ENCODE results near the gene WDR82.
A peak's percentile ranks its signal among the peaks of the same experiment; 100 is the strongest.

WDR82 gene

GRCh38 chr3:52215351-52215750 is 63.1 kb downstream of the WDR82 start:
- H3K4me3 ChIP-seq (ENCODE audit: low read depth, low read length) = no peak overlapping the region
- DNase-seq (ENCODE audit: low read depth) = no peak

GRCh38 chr3:52213901-52214300 is 64.5 kb downstream of the WDR82 start:
- H3K4me3 ChIP-seq (ENCODE audit: low read depth, low read length) = no peak overlapping the region
- no peak for DNase-seq (ENCODE audit: low read depth)

GRCh38 chr3:52213005-52213404 is 65.4 kb downstream of the WDR82 start:
- no peak overlapping the region for H3K4me3 ChIP-seq (ENCODE audit: low read depth, low read length)
- no peak for DNase-seq (ENCODE audit: low read depth)

- no peak overlapping the region for H3K4me3 ChIP-seq (ENCODE audit: low read depth, low read length)
- DNase-seq (ENCODE audit: low read depth) = no peak
Measured at GRCh38 chr3:52211268-52211891, 67.1 kb downstream of the WDR82 start.

- DNase-seq (ENCODE audit: low read depth) = peak; percentile 33
- no peak overlapping the region for H3K4me3 ChIP-seq (ENCODE audit: low read depth, low read length)
Measured at GRCh38 chr3:52210550-52211046, 67.9 kb downstream of the WDR82 start.

GRCh38 chr3:52210037-52210436 is 68.4 kb downstream of the WDR82 start:
- DNase-seq (ENCODE audit: low read depth) = no peak
- no peak overlapping the region for H3K4me3 ChIP-seq (ENCODE audit: low read depth, low read length)

- H3K4me3 ChIP-seq (ENCODE audit: low read depth, low read length) = no peak overlapping the region
- DNase-seq (ENCODE audit: low read depth) = no peak
Measured at GRCh38 chr3:52208556-52208955, 69.9 kb downstream of the WDR82 start.

- DNase-seq (ENCODE audit: low read depth) = no peak
Measured at GRCh38 chr3:52205727-52206372, 72.6 kb downstream of the WDR82 start.

More at GRCh38 chr3:52205727-52206372, 72.6 kb downstream of the WDR82 start:
- no peak overlapping the region for H3K4me3 ChIP-seq (ENCODE audit: low read depth, low read length)
